ENCODE data around the gene PPAT.

- TF ChIP-seq EZH2 (IDR thresholded peaks at IDR 0.05; ENCODE audit: insufficient read depth, poor library complexity, severe bottlenecking) (no peak), EZH2phosphoT487 (IDR thresholded peaks at IDR 0.05; ENCODE audit: insufficient read depth, low read depth) (no peak)
Measured at GRCh38 chr4:56477192-56477702, 41.8 kb upstream of the PPAT start.

Data from GM23248 (cell line).